Measurements from ENCODE around the gene H1-8.

- TF ChIP-seq CTCF (IDR thresholded peaks at IDR 0.05) (no peak), POLR2AphosphoS5 (IDR thresholded peaks at IDR 0.05) (no peak)
Observed at GRCh38 chr3:129569856-129570255, 26.9 kb downstream of the H1-8 start.

Data from upper lobe of left lung (tissue), 4 donors.